ENCODE measurements around the gene GRIN2A. TPM values are rescaled to one million over a fixed set of nuclear protein-coding genes. Genes with fewer than 3 reads are reported as not detected.

Gene GRIN2A
- total RNA-seq, 1 donor from 2014 or later = 1.5 TPM

GRCh38 chr16:9821331-9821730 lies 360.9 kb downstream of the GRIN2A start:
- DNase-seq (no peak), ATAC-seq (ENCODE audit: low read depth) (no peak)
- no peak for TF ChIP-seq CTCF (IDR thresholded peaks at IDR 0.05)
- Mint-ChIP-seq H3K36me3 (ENCODE audit: low read depth) (no peaks in the 10 kb centered on the region), H3K4me1 (no peaks in the 10 kb centered on the region), H3K27me3 (peaks cover 8% of the 10 kb centered on the region), H3K4me3 (no peak overlapping the region), H3K27ac (no peak overlapping the region), H3K9me3 (no peaks in the 10 kb centered on the region)
- POLR2A ChIA-PET = no interaction called here
- intact Hi-C loops (cut with micrococcal nuclease) = no loop called here
- CTCF ChIA-PET = no interaction called here

GRCh38 chr16:9820476-9821246 lies 361.6 kb downstream of the GRIN2A start:
- no peak overlapping the region for H3K27ac Mint-ChIP-seq

GRCh38 chr16:9818702-9819101 lies 363.5 kb downstream of the GRIN2A start:
- POLR2A ChIA-PET = no interaction called here
- no peaks in the 10 kb centered on the region for H3K36me3 Mint-ChIP-seq (ENCODE audit: low read depth)
- no peak for TF ChIP-seq CTCF (IDR thresholded peaks at IDR 0.05)
- H3K9me3 Mint-ChIP-seq = no peaks in the 10 kb centered on the region
- peaks cover 7% of the 10 kb centered on the region for H3K27me3 Mint-ChIP-seq
- no peaks in the 10 kb centered on the region for H3K4me1 Mint-ChIP-seq
- CTCF ChIA-PET = no interaction called here
- H3K27ac Mint-ChIP-seq = no peak overlapping the region
- DNase-seq = no peak
- intact Hi-C loops (cut with micrococcal nuclease) = no loop called here
- H3K4me3 Mint-ChIP-seq = no peak overlapping the region
- no peak for ATAC-seq (ENCODE audit: low read depth)

More at GRCh38 chr16:9820476-9821246, 361.6 kb downstream of the GRIN2A start:
- no peaks in the 10 kb centered on the region for H3K4me1 Mint-ChIP-seq
- intact Hi-C loops (cut with micrococcal nuclease) = no loop called here
- no peak for TF ChIP-seq CTCF (IDR thresholded peaks at IDR 0.05)
- H3K4me3 Mint-ChIP-seq = no peak overlapping the region
- ChIA-PET POLR2A (no interaction called here), CTCF (no interaction called here)
- ATAC-seq (ENCODE audit: low read depth) (no peak), DNase-seq (no peak)
- no peaks in the 10 kb centered on the region for H3K36me3 Mint-ChIP-seq (ENCODE audit: low read depth)
- no peaks in the 10 kb centered on the region for H3K9me3 Mint-ChIP-seq
- H3K27me3 Mint-ChIP-seq = peaks cover 8% of the 10 kb centered on the region

GRCh38 chr16:9817586-9817985 lies 364.6 kb downstream of the GRIN2A start:
- no peaks in the 10 kb centered on the region for H3K36me3 Mint-ChIP-seq (ENCODE audit: low read depth)
- intact Hi-C loops (cut with micrococcal nuclease) = no loop called here
- ChIA-PET POLR2A (no interaction called here), CTCF (no interaction called here)
- H3K27me3 Mint-ChIP-seq = peaks cover 5% of the 10 kb centered on the region
- ATAC-seq (ENCODE audit: low read depth) (no peak), DNase-seq (no peak)
- TF ChIP-seq CTCF (IDR thresholded peaks at IDR 0.05) = no peak
- H3K4me1 Mint-ChIP-seq = no peaks in the 10 kb centered on the region
- H3K27ac Mint-ChIP-seq = no peak overlapping the region
- no peak overlapping the region for H3K4me3 Mint-ChIP-seq
- H3K9me3 Mint-ChIP-seq = no peaks in the 10 kb centered on the region

- no peak overlapping the region for H3K27ac Mint-ChIP-seq
- no peaks in the 10 kb centered on the region for H3K4me1 Mint-ChIP-seq
- no peak for TF ChIP-seq CTCF (IDR thresholded peaks at IDR 0.05)
- H3K9me3 Mint-ChIP-seq = no peaks in the 10 kb centered on the region
- no peak for DNase-seq
- H3K27me3 Mint-ChIP-seq = peaks cover 5% of the 10 kb centered on the region
- ChIA-PET POLR2A (no interaction called here), CTCF (no interaction called here)
- no peaks in the 10 kb centered on the region for H3K36me3 Mint-ChIP-seq (ENCODE audit: low read depth)
- intact Hi-C loops (cut with micrococcal nuclease) = no loop called here
- no peak overlapping the region for H3K4me3 Mint-ChIP-seq
- no peak for ATAC-seq (ENCODE audit: low read depth)
Observed at GRCh38 chr16:9816644-9817043, 365.6 kb downstream of the GRIN2A start.
